PC-9 (cell line): ENCODE data around the gene LENG8.
"Not testable (repeated sequence)": the region's sequence is repeated elsewhere in the genome, so short reads cannot be mapped to it uniquely, and the experiment has no call there.

Experiments used
- CTCF ChIP-seq: fragments of 200-600 bp; sonication (generic); conservative IDR thresholded peaks from 2 replicates; pipeline ENCODE4 v1.6.1; 2017; ENCODE audit warnings: mixed run types, antibody characterized with exemption, mild to moderate bottlenecking, moderate library complexity
- EZH2 ChIP-seq: fragments of 200-600 bp; sonication (generic); IDR thresholded peaks from 2 replicates; pipeline ENCODE4 v1.8.0; 2017; ENCODE audit warnings: antibody characterized with exemption, low read depth

- TF ChIP-seq CTCF, EZH2: not testable (repeated sequence)
These were observed 48.9 kb downstream of the LENG8 start for GRCh38 chr19:54497747-54498450.
